A673 (cell line): ENCODE measurements around the gene P4HTM.

Source experiments
- EZH2 ChIP-seq: fragments of 200-600 bp; sonication (generic); IDR thresholded peaks from 2 replicates; pipeline ENCODE4 v1.6.1; 2017; ENCODE audit warnings: borderline replicate concordance, low read depth, mild to moderate bottlenecking, mixed read lengths, antibody characterized with exemption, low read length; ENCODE audit not compliant: poor library complexity, severe bottlenecking
- TF ChIP-seq, protein P1 (sequence below): fragments of 300-800, 200-600 bp; sonication (generic); conservative IDR thresholded peaks from 2 replicates; pipeline ENCODE4 v1.5.1; 2017; ENCODE audit warnings: low read depth, mild to moderate bottlenecking, antibody characterized with exemption, low read length, moderate library complexity, mixed read lengths

DNA sequence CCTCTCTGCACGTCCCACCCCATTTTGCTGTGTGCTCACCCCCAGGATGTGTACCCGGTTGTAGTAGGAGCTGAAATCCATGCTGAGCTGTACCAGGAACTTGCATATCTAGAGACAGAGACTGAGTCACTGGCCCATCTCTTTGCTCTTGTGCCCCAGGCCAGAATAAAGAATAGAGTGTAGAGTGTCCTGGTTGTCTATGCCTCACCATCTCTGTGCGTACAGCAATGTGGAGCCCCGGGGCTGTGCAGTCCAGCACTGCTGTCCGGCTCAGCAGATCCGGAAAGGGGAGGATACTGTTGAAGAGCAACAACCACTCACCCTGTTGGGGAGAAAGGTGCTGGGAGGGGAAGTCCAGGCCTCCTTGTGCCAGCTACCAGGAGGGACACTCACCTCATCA lies 25.7 kb downstream of the P4HTM start:
- no peak for TF ChIP-seq EZH2
- TF ChIP-seq, protein P1, sequence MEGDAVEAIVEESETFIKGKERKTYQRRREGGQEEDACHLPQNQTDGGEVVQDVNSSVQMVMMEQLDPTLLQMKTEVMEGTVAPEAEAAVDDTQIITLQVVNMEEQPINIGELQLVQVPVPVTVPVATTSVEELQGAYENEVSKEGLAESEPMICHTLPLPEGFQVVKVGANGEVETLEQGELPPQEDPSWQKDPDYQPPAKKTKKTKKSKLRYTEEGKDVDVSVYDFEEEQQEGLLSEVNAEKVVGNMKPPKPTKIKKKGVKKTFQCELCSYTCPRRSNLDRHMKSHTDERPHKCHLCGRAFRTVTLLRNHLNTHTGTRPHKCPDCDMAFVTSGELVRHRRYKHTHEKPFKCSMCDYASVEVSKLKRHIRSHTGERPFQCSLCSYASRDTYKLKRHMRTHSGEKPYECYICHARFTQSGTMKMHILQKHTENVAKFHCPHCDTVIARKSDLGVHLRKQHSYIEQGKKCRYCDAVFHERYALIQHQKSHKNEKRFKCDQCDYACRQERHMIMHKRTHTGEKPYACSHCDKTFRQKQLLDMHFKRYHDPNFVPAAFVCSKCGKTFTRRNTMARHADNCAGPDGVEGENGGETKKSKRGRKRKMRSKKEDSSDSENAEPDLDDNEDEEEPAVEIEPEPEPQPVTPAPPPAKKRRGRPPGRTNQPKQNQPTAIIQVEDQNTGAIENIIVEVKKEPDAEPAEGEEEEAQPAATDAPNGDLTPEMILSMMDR, result no peak
